SJSA1 (cell line): ENCODE data around the gene FAM219A. TPM values are rescaled to one million over a fixed set of nuclear protein-coding genes. Genes with fewer than 3 reads are reported as not detected.

Experiments
- DNase-seq, 2 experiments: peaks; one replicate each; pipeline ENCODE4 v3.0.0-alpha.2; 2015 to 2020; ENCODE audit warnings: low spot score in 2 of 2, low read depth in 1 of 2
- H3K27ac ChIP-seq: fragments of 250-450 bp; sonication (Bioruptor Pico); 2 replicates; pipeline ENCODE4 v1.5.1; 2020; ENCODE audit warnings: mild to moderate bottlenecking, moderate library complexity
- H3K27me3 ChIP-seq: fragments of 250-450 bp; sonication (Bioruptor Pico); replicated peaks from 2 replicates; pipeline ENCODE4 v1.5.1; 2020; ENCODE audit warnings: mild to moderate bottlenecking, moderate library complexity
- H3K36me3 ChIP-seq: fragments of 250-450 bp; sonication (Bioruptor Pico); 2 replicates; pipeline ENCODE4 v1.5.1; 2020; ENCODE audit warnings: mild to moderate bottlenecking
- H3K4me1 ChIP-seq: fragments of 250-450 bp; sonication (Bioruptor Pico); replicated peaks from 2 replicates; pipeline ENCODE4 v1.6.1; 2021; ENCODE audit warnings: mild to moderate bottlenecking
- H3K4me3 ChIP-seq: fragments of 250-450 bp; sonication (Bioruptor Pico); 2 replicates; pipeline ENCODE4 v1.5.1; 2020; ENCODE audit warnings: mild to moderate bottlenecking
- H3K9me3 ChIP-seq: fragments of 250-450 bp; sonication (Bioruptor Pico); replicated peaks from 2 replicates; pipeline ENCODE4 v1.5.1; 2020; ENCODE audit warnings: mild to moderate bottlenecking
- total RNA-seq: library from RNA; depleted of rRNA; stranded (reverse); fragments of >200 nt; shearing (Covaris generic); gene quantifications from 2 replicates; pipeline ENCODE4 v1.2.3, GENCODE V29; 2014; rRNA removed

The FAM219A gene
- 6.5 and 13.3 TPM in 2 replicates for total RNA-seq

DNA sequence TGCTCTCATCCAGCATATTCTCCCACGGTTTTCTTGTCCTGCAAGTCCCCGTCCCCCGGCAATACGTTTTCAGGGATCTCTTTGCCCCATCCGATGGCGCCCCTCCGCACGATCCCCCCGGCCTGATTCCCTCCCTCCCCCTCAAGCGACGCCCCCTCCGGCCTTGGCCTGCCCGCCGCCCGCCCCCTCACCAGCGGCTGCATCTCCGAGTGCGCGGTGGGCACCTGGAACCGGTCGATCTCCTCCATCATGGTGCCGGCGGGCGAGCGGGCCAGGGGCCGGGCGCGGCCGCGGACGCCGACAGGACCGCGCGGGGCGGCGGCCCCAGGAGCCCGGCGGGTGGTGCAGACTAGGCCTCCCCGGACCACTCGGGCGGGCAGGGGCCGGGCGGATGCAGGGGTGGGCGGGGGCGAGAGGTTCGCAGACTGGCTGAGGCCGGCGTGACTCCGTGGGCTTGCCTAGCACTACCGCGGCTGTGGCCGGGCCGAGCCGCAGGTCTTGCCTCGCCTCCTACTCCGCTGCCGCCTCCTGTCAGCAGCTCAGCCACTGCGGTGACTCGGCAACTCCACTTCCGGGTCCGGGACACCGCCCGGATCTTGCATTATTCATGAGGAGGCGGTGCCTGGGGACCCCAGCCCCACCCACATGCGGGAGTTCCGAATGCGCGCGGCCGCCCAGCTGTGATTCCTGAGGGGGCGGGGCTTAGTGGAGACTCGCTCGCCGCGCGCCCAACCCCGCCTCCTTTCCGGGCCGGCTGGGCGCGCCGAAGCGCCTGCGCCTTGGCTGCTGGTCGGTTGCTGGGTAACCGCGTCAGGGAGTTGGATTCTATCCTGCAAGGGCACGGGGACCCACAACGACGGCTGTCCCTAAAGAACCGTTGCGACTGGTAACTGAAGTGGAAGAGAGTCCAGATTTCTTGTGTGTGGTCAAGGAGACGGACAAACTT is at the start of gene FAM219A, which contains the start of gene DNAI1:
Gene FAM219A, minus strand, starts transcription at position 558 of the 946 bp plus-strand sequence. Its CDS starts 307 bp downstream, at position 251.
Gene DNAI1, plus strand, starts transcription at position 793 of the 946 bp plus-strand sequence. CDS start 201 bp downstream, outside the sequence.
- peak; percentile 93 to 95 for DNase-seq
- H3K4me1 ChIP-seq, result peaks cover 10% of the 10 kb centered on the region
- no peaks in the 10 kb centered on the region for H3K9me3 ChIP-seq
- H3K4me3 ChIP-seq, result peak within 1 kb of the TSS; percentile 61
- no peaks in the 10 kb centered on the region for H3K36me3 ChIP-seq
- H3K27me3 ChIP-seq, result no peaks in the 10 kb centered on the region
- peak within 1 kb of the TSS; percentile 67 for H3K27ac ChIP-seq

GRCh38 chr9:34507966-34508365 is 49.6 kb upstream of the FAM219A start:
- no peaks in the 10 kb centered on the region for H3K36me3 ChIP-seq
- H3K27me3 ChIP-seq, result no peaks in the 10 kb centered on the region
- H3K9me3 ChIP-seq, result no peaks in the 10 kb centered on the region
- DNase-seq, result no peak
- no peak overlapping the region for H3K27ac ChIP-seq
- H3K4me1 ChIP-seq, result no peaks in the 10 kb centered on the region
- no peak overlapping the region for H3K4me3 ChIP-seq

DNA sequence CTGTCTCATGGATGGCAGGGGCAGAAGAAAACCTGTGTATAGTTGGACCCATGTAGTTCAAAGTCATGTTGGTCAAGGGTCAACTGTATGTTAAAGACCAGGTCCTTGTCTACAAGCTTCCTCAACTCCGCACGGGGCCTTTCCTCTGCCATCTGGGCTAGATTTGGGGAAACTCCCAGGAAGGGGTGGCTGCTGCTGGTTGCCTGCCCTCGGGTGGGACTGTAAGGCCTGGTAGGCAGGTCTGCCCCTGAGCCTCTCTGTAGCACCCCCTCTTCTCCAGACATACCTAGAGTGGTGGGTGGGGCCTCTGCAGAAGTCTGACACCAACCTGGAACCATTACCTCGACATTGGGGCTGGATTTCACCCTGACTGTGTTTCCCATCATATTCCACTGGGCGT is 49.2 kb upstream of the FAM219A start:
- H3K27me3 ChIP-seq, result no peaks in the 10 kb centered on the region
- no peak overlapping the region for H3K27ac ChIP-seq
- DNase-seq, result no peak
- H3K4me3 ChIP-seq, result no peak overlapping the region
- no peaks in the 10 kb centered on the region for H3K4me1 ChIP-seq
- no peaks in the 10 kb centered on the region for H3K9me3 ChIP-seq
- H3K36me3 ChIP-seq, result no peaks in the 10 kb centered on the region

GRCh38 chr9:34506623-34507022 is 48.3 kb upstream of the FAM219A start:
- H3K9me3 ChIP-seq, result no peaks in the 10 kb centered on the region
- H3K27me3 ChIP-seq, result no peaks in the 10 kb centered on the region
- no peaks in the 10 kb centered on the region for H3K36me3 ChIP-seq

DNA sequence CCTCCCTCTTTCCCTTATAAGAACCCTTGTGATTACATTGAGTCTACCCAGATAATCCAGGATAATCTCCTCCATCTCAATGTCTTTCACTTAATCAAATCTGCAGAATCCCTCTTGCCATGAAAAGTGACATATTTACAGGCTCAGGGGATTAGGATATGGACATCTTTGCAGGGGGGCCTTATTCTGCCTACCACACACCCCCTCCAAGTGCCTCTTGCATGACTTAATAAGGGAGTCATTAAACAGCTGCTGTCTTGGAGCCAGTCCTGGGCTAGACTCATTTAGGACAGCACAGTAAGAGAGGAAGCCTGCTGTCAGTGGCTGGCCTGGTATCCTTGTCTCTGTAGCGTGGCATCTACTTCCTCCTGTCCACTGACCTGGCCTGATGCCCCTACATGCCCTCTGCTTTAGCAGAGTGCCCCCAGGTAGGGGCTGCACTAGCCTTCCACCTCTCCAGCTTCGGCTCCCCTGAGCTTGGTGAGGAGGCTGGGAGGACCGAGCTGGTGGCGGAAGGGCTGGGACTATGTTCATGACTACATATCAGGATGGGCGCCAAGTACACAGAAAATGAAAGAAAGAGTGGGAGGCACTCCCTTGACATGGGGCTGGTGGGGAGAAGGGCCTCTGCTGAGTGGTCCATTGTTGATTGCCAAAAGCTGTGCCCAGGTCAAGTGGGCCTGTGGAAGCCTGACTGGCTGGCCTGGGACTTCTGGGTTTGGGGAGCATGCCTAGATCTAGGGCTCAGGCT is 47.2 kb upstream of the FAM219A start:
- Histone ChIP-seq H3K9me3 (no peaks in the 10 kb centered on the region), H3K27ac (no peak overlapping the region), H3K36me3 (no peaks in the 10 kb centered on the region), H3K27me3 (no peaks in the 10 kb centered on the region), H3K4me1 (no peaks in the 10 kb centered on the region), H3K4me3 (no peak overlapping the region)
- no peak for DNase-seq

More at GRCh38 chr9:34506623-34507022, 48.3 kb upstream of the FAM219A start:
- H3K27ac ChIP-seq, result no peak overlapping the region
- DNase-seq, result no peak
- no peaks in the 10 kb centered on the region for H3K4me1 ChIP-seq
- H3K4me3 ChIP-seq, result no peak overlapping the region

- Histone ChIP-seq H3K9me3 (no peaks in the 10 kb centered on the region), H3K4me1 (no peaks in the 10 kb centered on the region), H3K27ac (no peak overlapping the region), H3K36me3 (no peaks in the 10 kb centered on the region), H3K27me3 (no peaks in the 10 kb centered on the region), H3K4me3 (no peak overlapping the region)
- DNase-seq, result no peak
These were observed 45.0 kb upstream of the FAM219A start for GRCh38 chr9:34503406-34503805.

DNA sequence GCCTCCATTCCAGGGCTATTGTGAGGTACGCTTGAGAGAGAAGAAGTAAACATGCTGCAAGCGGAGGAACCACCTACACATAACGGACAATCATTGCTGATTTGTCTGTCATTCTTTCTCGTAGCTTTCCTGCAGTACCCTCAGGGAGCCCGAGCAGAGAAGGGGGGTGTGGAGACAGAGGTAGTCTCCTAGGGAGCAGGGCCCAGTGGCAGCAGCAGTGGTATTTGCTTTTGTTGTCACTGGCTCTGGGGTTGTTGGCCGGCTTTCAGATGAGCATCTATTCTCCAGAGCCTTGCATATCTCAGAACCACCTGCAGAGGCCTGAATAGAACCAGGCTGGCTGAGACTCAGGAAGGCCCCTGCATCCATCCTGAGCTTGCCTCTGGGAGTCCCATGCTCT is 44.5 kb upstream of the FAM219A start:
- H3K27me3 ChIP-seq, result no peaks in the 10 kb centered on the region
- no peaks in the 10 kb centered on the region for H3K4me1 ChIP-seq
- DNase-seq, result no peak
- H3K9me3 ChIP-seq, result no peaks in the 10 kb centered on the region
- no peak overlapping the region for H3K4me3 ChIP-seq
- no peaks in the 10 kb centered on the region for H3K36me3 ChIP-seq
- no peak overlapping the region for H3K27ac ChIP-seq

DNA sequence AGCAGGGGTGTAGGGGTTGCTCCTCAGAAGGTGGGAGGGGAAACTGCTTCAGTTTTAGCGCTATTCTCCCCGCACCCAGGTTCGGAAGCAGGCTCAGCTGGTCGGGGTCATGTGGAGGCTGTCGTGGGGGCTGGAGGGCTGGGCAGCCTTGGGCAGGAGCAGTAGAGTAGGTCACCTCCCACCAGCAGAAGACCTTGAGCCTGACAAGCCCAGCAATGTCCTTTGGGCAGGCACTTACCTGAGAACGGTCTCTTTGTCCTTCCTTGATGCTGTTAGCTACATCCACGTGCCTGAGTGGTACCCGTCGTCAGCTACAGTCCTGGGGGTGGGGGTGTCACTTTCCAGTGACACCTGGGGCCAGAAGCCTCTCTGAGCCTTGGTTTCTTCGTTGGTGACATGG is 44.1 kb upstream of the FAM219A start:
- no peak overlapping the region for H3K4me3 ChIP-seq
- no peaks in the 10 kb centered on the region for H3K4me1 ChIP-seq
- no peaks in the 10 kb centered on the region for H3K9me3 ChIP-seq
- DNase-seq, result no peak
- H3K27ac ChIP-seq, result no peak overlapping the region
- no peaks in the 10 kb centered on the region for H3K27me3 ChIP-seq
- no peaks in the 10 kb centered on the region for H3K36me3 ChIP-seq

- H3K4me3 ChIP-seq, result no peak overlapping the region
- peak; percentile 19 to 42 for DNase-seq
- H3K36me3 ChIP-seq, result no peaks in the 10 kb centered on the region
- no peaks in the 10 kb centered on the region for H3K27me3 ChIP-seq
- no peaks in the 10 kb centered on the region for H3K4me1 ChIP-seq
- H3K27ac ChIP-seq, result no peak overlapping the region
- H3K9me3 ChIP-seq, result no peaks in the 10 kb centered on the region
These were observed 43.6 kb upstream of the FAM219A start for GRCh38 chr9:34501889-34502425.

- H3K9me3 ChIP-seq, result no peaks in the 10 kb centered on the region
- H3K36me3 ChIP-seq, result no peaks in the 10 kb centered on the region
- no peak overlapping the region for H3K27ac ChIP-seq
- no peak for DNase-seq
- H3K4me3 ChIP-seq, result no peak overlapping the region
- no peaks in the 10 kb centered on the region for H3K27me3 ChIP-seq
- no peaks in the 10 kb centered on the region for H3K4me1 ChIP-seq
These were observed 43.0 kb upstream of the FAM219A start for GRCh38 chr9:34501372-34501771.

- Histone ChIP-seq H3K9me3 (no peaks in the 10 kb centered on the region), H3K27me3 (no peaks in the 10 kb centered on the region), H3K4me1 (no peaks in the 10 kb centered on the region), H3K36me3 (no peaks in the 10 kb centered on the region), H3K27ac (no peak overlapping the region), H3K4me3 (no peak overlapping the region)
- DNase-seq, result peak in 1 of 2 experiments; percentile 16
These were observed 42.4 kb upstream of the FAM219A start for GRCh38 chr9:34500623-34501267.

DNA sequence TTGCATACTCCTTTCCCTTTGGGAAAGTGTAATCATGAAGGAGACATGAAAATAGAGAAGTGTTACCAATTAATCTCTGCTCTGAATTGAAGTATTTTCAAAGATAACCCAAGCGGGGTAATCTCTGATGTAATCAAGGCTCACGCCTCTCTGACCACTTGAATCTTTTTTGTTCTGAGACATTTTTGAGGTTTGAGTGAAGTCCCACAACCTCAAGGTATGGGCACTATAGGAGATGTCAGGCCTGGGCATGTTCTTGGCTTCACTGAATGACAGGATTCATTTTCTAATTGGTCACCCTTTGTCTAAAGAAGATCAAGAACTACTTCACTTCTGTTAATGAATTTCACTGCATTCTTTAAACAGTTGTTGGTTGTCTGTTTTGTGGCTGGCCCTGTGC is 40.7 kb upstream of the FAM219A start:
- H3K36me3 ChIP-seq, result no peaks in the 10 kb centered on the region
- no peak overlapping the region for H3K4me3 ChIP-seq
- DNase-seq, result no peak

DNA sequence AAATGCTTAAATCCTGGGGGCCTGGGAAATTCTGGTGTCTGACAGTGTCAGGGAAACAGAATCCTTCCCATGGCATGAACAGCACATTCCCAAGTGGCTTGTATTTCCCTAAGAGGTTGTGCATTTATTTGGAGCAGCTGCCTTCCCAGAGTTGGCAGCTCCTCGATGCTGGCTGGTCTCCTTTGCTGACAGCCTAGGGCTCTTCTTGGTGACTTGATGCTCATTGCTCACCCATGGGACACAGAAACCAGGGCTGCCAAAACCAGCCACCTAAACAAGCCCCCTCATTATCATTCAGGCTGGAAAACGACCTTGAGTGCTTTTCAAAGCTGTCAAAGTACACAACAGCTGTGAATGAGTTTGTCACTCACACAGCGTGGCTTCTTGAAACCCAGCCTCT is 40.2 kb upstream of the FAM219A start:
- Histone ChIP-seq H3K27me3 (no peaks in the 10 kb centered on the region), H3K4me3 (no peak overlapping the region), H3K9me3 (no peaks in the 10 kb centered on the region), H3K27ac (no peak overlapping the region), H3K36me3 (no peaks in the 10 kb centered on the region), H3K4me1 (no peaks in the 10 kb centered on the region)
- DNase-seq, result no peak

More for the DNA sequence above, 40.7 kb upstream of the FAM219A start:
- no peaks in the 10 kb centered on the region for H3K4me1 ChIP-seq
- H3K27me3 ChIP-seq, result no peaks in the 10 kb centered on the region
- H3K9me3 ChIP-seq, result no peaks in the 10 kb centered on the region
- H3K27ac ChIP-seq, result no peak overlapping the region
